HG02852 (cell line): ENCODE measurements around the gene ZMIZ1.

Experiments
- ATAC-seq: cut with Tn5 transposase; IDR thresholded peaks from one replicate; pipeline ENCODE4 v1.9.1; 2021; ENCODE audit warnings: mild to moderate bottlenecking, moderate library complexity; ENCODE audit not compliant: unreplicated experiment

The ZMIZ1 gene

DNA sequence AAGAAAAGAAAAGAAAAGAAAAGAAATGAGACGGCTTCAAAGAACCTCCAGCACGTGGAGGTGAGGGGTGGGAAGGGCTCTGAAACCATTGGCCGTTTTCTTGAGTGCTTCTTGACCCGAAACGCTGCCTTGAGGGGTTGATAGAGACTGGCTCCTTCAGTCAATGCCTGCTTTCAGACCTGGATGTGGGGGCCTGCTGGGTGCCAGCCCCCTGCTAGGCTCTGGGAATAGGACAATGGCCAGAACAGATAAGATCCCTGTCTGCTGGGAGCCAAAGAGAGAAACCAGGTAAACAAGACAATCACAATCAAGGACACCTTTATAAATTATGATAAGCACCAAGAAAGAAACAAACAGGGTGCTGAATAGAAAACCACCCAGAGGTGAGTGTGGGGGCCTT is 27.7 kb downstream of the ZMIZ1 start:
- no peak for ATAC-seq

DNA sequence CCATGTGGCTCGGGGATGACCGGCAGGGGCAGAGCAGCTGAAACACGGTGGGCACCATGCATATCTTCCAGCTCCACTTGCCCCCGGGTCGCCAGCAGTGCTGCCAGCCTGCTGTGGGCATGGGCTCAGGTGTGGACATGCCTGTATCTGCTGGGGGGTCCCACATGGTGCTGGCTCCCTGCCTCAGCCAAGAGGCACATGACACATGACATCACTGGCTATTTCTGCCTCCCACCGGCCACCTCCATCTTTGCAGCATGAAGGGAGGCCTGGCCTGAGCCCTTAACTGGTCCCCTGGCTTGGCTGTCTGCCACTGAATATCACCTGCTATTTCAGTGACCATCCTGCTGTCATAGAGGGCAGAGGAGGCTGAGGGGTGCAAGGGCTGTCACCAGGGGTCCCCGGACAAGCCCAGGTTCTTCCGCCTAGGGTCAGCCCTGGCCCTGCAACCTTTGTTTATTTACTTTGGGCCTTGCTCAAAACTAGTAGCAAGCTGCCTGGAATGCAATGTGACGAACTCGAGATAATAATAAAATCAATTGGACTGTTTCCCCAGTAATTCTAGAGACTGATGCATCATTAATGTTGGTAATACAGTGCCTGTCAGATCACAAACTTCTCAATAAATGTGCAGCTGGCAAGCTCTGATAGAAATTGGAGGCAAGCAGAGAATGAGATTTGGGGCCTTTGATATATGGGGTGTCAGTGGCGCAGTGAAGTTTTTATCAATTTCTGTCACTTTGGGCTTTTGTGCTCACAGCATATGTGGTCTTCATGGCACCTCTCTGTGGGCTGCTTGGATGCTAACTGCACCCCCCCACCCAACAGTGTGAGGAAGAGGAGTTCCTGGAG is 28.5 kb downstream of the ZMIZ1 start:
- no peak for ATAC-seq

DNA sequence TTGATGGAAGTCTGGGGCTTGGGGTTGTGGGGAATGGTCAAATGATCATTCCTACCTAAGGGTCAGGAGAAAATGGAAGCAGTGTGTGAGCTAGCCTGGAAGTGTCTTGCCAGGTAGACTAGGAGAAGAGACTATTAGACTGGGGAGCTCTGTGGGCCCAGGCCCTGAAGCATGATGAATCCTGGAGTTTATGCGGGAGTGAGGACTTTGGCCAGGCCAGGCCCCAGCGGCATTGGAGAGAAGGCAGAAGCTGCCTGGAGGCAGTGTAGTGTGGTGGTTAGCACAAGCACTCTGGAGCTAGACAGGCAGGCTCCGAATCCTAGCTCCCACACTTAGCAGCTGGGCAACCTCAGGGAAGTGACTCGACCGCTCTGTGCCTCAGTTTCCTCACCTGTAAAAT is 29.3 kb downstream of the ZMIZ1 start:
- no peak for ATAC-seq

DNA sequence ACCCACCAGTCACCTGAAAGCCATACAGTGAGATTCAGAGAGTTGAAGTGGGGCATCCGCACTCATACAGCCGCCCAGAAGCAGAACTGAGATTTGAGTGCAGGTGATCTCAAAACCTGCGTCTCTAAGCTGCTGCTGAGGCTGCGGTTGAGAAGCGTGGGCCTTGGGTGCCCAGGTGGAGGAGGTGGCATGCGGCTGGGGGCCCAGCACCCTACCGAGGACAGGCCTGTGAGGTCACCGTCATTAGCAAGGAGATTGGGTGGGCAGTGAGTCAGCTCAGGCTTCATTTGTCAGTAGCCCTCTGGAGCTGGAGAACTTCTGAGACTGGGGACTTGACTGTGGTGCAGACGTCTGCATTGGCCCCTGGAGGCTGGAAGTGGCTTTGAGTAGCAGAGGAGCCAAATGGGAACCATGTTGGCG is 29.8 kb downstream of the ZMIZ1 start:
- ATAC-seq: peak; percentile 79

DNA sequence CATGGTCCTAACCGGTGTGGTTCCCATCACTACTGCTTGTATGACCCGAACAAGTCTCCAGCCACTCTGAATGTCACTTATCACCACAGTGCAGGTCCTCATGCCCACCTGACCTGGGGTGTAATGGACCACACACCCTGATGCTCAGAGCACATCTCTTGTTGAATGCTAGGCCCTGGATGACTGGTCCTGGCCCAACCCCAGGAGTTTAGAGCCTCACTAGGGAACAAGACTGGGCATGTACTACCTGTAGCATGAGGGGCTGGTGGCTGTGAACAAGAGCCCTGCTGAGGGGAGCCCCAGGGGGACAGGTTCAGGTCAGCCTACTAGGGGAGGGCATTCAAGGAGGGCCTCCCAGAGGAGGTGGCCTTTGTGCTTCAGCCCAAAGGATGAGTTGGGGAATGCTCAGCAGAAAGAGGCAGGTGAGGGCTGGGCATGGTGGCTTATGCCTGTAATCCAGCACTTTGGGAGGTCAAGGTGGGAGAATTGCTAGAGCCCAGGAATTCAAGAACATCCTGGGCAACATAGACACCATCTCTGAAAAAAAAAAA is 31.2 kb downstream of the ZMIZ1 start:
- ATAC-seq: no peak

DNA sequence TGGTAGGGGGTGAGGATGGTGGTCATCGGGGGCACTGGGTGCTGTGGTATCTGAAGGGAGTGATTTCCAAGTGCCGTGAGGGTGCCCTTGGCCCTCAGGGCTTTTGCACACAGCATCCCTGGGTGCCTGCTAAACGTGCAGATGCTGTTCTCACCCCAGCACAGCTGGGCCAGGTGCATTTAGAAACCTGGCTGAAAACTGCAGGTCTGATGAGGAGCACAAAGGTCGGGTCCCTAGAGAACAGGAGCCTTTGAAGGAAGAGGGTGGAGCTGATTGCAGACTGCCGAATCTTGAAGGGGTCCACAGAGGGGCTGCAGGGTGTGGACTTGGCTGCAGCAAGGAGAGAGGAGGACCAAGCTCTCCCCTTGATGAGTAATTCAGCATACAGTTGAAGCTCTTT is 32.0 kb downstream of the ZMIZ1 start:
- no peak for ATAC-seq

DNA sequence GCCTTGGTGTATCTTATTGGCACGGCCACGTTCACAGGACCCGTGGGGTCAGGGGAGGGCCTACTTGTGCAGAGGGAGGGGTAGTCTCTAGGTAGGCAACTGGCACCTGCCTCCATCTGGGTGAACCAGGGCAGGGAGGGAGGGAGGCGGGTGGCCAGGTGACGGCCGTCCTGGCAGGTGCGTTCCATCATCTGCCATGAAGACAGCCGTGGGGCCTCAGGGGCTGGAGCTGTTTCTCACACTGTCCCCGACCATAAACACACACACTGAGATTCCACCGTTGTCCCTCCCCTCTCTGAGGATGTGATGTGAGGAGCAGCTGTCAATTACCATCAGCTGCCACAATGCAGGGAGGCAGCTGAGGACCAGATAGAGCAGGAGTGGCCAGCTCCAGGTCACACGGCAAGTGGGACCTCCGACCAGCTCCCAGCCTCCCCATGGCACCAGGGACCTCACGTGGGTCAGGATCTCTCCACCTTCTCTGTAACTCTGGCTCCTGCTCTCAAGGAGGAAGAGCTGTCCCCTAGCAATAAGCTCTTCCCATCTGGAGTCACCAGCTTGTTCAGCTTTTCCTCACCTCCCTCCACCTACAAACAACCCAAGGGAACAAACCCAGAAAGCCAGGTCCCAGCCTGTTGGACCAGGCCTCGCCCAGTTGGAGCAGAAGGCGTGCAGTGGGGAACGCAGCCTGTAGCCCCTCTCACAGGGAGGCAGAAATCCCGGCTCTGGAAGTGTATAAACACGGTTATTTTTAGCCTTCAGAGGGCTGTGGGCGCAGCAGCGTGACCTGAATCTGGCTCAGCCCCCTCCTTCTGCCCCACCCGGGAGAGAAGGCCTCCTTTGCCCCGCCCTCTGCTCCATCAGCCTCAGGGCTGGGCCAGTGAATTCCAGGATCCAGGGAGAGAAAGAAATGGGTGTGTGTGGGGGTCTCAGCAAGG is 33.1 kb downstream of the ZMIZ1 start:
- ATAC-seq: no peak

DNA sequence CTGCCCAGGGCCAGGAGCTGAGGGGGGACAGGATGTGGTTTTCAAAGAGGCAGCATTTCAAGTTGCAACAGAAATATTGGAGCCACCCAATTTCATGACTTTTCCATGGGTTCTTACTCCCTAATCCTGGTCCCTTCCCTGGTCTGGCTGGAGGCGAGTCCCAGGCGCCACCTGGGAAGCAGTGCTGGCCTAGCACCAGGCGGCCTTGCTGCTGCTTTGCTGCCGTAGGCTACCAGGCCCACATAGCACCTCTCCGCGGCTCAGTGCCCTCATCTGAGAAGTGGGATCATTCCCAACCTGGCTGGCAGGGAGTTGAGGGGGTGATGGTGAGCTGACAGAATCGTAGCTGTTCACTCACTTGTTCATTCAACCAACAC is 33.7 kb downstream of the ZMIZ1 start:
- ATAC-seq: no peak

DNA sequence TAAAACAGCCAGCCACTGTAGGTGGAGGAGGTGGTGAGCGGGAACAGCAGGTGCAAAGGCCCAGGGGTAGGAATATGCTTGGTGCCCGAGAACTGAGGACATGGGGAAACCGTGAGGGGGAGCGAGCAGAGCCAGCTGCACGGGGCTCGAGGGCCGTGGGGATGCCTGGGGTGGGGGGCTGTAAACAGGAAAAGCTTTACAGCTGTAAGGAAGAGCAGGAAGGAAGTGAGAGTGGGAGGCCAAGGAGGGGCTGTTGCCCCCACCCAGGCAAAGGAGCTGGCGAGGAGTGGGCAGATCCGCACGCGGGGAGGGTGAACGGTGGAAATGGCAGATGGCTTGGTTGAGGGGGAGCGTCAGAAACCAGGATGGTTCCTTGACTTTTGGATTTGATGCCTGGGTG is 34.4 kb downstream of the ZMIZ1 start:
- ATAC-seq: no peak

DNA sequence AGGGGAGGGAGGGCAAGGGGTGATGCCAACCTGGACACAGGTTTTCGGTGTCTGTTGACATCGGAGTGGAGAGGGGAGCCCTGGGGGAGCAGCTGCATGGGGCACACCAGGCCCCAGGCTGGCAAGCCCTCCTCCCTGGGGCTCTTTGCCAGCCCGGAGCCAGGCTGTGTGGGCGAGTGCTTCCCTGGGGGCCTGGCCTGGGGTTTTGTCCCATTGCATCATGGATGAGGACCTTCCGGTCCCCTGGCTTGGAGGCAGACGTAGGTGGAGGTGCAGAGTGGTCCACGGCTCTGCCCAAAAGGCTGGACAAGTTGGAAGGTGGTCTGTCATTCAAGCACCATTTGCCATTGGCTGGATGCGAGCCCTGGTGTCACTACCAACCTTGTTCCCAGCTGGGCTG is 34.8 kb downstream of the ZMIZ1 start:
- no peak for ATAC-seq

DNA sequence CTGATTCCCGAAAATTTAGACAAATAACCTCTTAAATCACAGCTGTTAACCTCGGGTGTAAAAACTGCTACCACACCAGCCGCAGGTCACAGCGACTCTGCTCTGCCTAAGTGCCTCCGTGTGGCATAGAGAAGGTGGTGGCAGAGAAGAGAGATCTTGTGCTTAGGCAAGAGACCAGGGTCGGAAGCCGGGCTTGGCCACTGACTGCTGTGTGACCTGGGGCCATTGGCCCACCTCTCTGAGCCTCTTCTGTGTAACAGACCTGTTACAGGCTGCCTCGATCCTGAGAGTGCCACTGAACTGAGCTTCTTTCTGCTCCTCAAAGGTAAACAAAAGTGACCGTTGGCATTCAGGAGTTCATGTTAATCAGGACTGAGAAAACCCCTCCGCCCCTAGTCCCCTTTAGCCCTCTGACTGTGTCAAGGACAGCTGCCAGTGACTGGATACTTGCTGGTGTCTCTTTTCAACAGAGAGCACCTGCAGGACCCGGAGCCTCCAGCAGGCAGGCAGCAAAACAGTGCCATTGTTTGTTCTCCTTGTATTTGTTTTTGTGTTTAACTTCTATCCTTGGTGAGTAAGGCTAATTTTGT is 36.5 kb downstream of the ZMIZ1 start:
- ATAC-seq: no peak

DNA sequence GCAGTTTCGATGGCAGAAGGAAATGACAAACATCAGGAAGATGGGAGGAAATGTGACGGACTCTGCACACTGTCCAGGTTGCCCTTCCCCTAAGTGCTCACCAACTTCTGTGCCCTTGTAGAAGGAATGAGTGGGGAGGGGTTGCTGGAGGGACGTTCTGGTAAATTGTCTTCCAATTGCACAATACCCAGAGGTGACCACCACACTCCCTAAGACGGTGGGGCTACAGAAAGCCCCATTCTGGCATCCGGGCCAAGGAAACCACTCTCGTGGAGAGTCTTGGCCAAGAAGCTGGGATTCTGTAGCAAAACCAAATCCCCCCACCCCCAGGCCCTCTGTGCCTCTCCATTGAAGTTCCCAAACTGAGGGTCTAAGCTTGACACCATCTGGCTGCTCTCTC is 37.1 kb downstream of the ZMIZ1 start:
- ATAC-seq: no peak

DNA sequence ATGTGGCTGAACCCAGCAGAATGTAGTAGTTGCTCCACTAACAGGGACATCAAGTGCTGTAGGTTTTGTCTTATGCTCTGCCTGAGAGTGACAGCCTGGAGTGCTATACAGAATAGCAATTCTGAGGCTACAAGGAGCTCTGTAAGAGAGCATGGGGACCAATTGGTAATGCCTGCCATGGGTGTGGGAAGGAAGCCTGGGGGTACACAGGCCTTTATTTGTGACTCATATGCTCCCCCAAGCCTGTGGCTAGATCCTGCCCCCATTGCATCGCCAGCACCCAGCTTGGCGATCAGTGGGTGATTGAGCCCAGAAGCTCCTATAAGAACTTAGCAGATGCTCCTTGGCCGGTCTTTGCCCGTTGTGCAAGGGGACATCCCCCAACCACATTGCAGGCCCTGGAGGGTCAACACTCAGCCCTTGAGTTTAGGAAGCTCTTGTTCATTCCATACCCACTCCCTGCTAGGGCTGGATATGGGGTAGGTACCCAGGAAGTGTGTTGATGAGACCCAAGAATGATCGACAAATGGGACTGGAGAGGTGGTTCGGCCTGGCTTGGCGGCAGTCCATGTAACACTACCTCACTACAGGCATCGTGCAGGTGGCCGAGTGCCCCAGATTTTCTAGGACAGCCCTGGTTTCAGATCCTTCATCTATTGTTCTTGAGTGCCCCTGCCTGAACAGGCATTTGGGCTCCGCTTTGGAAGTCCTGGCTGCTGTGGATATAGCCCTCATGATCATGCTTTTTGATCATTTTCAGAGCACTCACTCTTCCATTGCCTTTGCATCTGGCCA is 37.7 kb downstream of the ZMIZ1 start:
- no peak for ATAC-seq

DNA sequence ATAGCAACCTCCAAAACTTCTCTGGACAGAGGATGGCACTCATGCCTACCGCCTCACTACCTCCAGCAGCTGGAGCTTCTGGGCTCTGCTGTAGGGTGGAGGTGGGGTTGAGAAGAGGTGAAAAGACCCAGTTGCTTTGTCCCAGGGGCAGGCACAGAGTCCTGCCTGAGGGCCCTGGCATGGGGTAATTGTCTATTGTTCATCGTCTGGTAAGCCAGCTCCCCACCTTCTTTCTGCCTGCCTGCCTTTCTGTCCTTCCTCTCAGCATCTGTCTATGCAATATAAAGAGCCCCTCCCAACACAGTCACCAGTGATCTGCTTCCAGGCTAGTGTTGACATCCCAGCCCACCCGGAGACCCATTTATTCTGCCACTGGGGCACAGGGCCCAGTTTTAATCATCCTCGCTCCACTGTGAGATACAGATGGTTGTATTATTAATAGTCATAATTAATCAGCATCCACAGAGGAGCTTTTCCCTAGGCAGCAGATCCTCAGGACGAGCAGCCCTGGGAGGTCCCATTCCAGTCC is 39.0 kb downstream of the ZMIZ1 start:
- no peak for ATAC-seq

DNA sequence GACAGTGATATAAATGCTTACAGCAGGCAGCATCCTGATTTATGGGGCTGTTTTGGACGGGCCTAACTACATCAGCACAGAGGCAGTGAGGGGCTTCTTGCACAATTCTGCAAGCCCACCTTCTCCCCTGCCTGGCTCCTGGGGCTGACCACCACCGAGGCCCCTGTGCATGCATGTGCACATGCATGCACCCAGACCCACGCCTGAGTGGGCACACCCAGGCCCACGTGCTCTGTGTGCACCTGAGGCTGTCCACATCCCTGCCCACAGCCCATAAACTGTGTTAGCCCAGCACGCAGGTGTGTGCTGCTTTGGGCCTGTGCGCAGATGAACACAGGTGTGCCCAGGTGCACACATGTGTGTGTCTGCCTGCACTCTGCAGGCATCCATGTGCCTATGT is 40.0 kb downstream of the ZMIZ1 start:
- ATAC-seq: no peak

DNA sequence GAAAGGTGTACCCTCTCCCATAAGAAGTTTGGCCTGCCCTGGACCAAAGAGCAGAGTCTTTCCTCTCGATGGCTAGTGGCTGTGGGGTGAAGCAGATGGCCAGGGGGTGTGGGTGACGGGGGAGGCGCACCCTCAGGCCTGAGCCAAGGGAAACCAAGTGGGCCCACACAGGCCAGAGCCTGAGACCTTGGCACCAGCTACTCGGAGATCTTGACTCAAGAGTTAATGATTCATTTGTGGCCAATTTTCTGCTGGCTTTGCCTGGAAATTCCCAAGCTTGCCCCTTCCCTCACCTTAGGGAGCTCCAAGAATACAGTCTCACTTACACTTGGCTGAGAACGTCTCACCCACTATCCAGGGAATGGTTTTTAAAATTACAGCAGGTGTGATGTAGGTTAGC is 42.7 kb downstream of the ZMIZ1 start:
- ATAC-seq: no peak

DNA sequence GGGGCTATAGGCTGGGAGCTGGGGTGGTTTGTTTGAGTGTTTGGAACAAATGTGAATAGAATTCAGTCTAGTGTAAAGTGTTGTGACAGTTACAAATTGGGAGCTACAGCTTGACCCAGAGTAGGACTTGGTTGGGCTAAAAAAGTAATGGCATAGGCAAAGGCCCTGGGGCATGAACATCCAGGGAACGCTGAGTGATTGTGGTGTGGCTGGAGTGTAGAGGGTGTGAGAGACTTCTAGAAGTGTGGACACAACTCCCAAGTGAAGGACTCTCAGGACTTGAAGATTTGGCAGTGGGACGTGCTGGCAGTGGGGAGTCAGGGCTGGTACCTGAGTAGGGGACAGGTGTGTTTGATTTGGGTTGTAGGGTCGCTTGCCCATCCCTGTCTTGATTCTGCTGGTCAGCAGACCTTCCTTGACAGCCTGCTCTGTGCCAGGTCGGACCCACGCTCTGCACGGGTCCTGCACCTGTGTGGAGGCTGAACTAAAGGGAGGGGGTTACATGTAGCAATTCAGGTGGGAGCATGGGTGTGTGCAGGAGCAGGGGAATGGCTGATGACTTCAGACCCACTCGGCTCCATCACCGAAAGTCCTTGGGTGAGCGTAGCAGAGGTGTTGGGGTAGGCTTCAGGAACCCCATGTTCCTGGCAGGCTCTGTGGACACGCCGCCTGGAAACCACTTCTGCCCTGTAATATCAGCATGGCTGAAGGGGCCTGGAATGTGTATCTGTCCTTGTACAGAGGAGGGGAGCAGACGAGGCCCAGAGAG is 43.3 kb downstream of the ZMIZ1 start:
- ATAC-seq: no peak

DNA sequence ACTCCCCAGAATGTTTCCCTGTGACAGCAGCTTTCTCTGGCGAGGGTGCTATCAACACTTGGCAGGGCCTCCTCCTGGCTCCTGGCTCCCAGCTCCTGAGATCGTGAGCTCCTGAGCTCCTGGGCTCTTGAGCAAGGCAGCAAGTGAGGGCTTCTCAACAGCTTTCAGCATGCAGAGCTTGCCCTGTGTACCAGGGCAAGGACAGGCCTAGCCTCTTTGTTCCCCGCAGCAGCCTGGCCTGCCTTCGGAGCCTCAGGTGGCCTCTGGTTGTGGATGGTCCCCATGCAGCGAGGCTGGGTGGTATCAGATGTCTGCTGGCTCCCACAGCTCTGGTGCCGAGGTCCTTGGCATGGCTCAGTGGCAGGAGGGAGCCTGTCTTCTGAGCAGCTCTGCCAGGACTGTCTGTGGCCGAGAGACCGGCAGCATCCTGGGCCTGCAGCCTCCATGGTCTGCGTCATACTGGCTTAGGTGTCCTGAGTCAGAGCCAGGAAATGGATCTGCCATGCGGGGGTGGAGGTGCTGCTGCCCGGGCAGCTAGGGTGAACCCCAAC is 44.2 kb downstream of the ZMIZ1 start:
- no peak for ATAC-seq

DNA sequence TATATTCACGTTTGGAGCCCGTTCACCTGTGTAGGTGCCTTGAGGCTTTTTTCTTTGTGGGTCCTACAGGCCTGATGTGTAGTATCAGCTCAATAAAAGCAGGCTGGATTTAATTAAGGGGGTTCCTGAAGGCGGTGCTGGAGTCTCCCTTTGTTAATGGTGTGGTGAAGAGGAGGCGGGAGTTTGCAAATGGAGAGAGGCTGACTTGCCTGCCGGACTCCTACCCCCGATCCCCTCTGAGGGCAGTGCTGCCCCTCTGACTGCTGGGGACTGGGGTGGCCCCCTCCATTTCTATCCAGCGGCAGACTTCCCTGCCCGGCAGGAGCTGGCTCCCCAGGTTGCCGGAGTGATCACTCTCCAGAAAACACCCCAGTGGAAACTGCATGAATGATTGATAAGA is 45.1 kb downstream of the ZMIZ1 start:
- ATAC-seq: no peak
